ENCODE measurements around the gene KRTDAP.

The KRTDAP gene

GRCh38 chr19:35490364-35490763 lies at the start of gene KRTDAP:
TSS of gene KRTDAP (minus strand) at chr19:35490464. CDS start at chr19:35490442, 22 bp downstream.
- no peak for DNase-seq (ENCODE audit: low read depth, low spot score)
- H3K27ac ChIP-seq: no peak within 1 kb of the TSS

DNA sequence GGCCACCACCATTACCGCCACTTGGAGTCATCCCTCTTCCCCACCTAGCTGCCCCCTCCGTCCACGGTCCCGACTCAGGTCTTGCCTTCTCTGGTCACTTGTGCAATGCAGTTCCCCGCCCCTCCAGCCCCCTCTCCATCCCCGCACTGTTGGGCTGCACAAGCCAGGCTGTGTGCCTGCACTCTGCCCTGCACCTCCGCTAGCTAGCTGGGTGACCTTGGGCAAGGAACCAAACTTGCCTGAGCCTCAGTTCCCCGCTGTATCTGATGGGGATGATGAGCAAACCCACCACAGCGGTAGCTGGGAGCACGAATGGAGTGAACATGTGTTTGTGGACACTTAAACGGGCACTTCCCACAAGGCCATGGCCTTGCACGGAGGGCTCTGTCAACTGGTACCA lies 49.6 kb upstream of the KRTDAP start:
- no peak for DNase-seq (ENCODE audit: low read depth, low spot score)
- no peak overlapping the region for H3K27ac ChIP-seq

DNA sequence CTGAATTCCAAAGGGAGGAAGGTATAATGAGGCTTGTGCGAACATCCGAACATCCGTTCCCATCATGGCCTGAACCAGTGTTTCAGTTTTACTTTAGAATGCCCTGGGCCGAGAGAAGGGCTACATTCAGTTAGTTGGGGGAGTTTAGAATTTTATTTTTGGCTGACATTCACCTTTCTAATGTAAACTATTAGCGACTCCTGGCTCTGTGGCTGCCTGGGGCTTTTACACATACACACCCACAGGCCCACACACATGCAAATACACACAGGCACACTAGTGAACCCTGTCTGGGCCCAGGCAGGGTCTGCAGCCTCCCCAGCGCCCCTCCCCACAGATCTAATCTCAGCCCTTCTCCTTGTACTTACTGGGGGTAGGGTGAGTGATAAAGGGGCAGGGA lies 49.0 kb upstream of the KRTDAP start:
- DNase-seq (ENCODE audit: low read depth, low spot score): no peak
- no peak overlapping the region for H3K27ac ChIP-seq

DNA sequence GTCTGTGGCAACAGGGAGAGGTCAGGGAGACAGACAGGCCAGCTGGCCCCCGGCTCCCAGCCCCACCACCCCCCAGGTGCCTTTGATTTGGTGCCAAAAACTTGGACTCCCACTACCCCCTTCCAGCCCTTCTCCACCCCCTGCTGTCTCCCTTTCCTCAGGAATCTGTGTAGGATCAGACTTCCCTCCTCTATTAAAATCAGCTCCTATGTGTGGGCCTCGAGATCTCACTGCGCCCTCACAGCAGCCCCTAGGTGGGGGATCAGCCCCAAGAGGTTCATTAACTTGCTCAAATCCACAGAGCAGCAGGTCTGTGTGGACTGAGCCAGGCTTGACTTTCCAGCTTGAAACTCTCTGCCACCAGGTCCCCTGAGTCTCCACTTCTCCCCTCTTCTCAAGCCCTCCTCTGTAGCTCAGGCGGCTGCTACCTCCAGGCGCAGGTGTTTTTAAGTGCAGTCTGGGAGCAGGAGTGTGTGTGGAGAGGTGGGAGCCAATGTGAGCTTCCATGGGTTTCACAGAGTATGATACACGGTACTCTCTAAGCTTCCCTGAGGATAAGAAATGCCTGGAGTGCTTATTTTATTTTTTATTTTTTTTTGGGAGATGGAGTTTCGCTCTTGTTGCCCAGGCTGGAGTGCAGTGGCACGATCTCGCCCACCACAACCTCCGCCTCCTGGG lies 44.7 kb upstream of the KRTDAP start:
- DNase-seq (ENCODE audit: low read depth, low spot score): no peak
- H3K27ac ChIP-seq: no peak overlapping the region

- no peak for DNase-seq (ENCODE audit: low read depth, low spot score)
- H3K27ac ChIP-seq: no peak overlapping the region
Measured at GRCh38 chr19:35533822-35534392, 43.6 kb upstream of the KRTDAP start.

- DNase-seq (ENCODE audit: low read depth, low spot score): no peak
- no peak within 1 kb of the TSS for H3K27ac ChIP-seq
Measured at GRCh38 chr19:35533201-35533821, 43.0 kb upstream of the KRTDAP start, which contains the start of gene GAPDHS. TSS of gene GAPDHS (plus strand) at chr19:35533456. CDS start at chr19:35533528, 72 bp downstream.

DNA sequence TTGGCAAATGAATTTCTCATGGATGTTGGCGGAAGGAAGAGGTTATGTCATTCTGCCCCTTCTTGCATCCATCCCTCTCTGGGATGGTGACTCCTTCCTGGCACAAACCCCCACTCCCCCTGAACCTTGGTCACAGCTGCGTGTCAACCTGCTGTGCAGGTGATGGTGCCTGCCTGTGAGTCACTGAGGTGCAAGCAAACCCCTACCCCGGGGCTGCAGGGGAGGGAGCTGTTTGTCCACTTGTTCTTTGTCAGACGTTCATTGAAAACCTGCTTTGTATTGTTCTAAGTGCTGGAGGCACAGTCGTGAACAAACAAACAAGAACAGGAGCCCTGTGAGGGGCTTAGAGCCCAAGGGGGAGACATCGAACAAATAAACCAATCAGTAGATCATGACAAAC lies 41.0 kb upstream of the KRTDAP start:
- peak overlapping the region; percentile 35 for H3K27ac ChIP-seq
- DNase-seq (ENCODE audit: low read depth, low spot score): no peak

GRCh38 chr19:35529241-35530218 lies 39.3 kb upstream of the KRTDAP start:
- no peak for DNase-seq (ENCODE audit: low read depth, low spot score)
- H3K27ac ChIP-seq: peak overlapping the region; percentile 35

GRCh38 chr19:35528218-35529038 lies 38.2 kb upstream of the KRTDAP start, which contains the start of gene SBSN:
TSS of gene SBSN (minus strand) at chr19:35528311. CDS start at chr19:35528281, 30 bp downstream.
- H3K27ac ChIP-seq: peak within 1 kb of the TSS; percentile 35
- DNase-seq (ENCODE audit: low read depth, low spot score): peak; percentile 59

- DNase-seq (ENCODE audit: low read depth, low spot score): no peak
- H3K27ac ChIP-seq: no peak overlapping the region
Measured at GRCh38 chr19:35525873-35526272, 35.6 kb upstream of the KRTDAP start.

GRCh38 chr19:35524181-35524837 lies 34.0 kb upstream of the KRTDAP start:
- H3K27ac ChIP-seq: no peak overlapping the region
- no peak for DNase-seq (ENCODE audit: low read depth, low spot score)

DNA sequence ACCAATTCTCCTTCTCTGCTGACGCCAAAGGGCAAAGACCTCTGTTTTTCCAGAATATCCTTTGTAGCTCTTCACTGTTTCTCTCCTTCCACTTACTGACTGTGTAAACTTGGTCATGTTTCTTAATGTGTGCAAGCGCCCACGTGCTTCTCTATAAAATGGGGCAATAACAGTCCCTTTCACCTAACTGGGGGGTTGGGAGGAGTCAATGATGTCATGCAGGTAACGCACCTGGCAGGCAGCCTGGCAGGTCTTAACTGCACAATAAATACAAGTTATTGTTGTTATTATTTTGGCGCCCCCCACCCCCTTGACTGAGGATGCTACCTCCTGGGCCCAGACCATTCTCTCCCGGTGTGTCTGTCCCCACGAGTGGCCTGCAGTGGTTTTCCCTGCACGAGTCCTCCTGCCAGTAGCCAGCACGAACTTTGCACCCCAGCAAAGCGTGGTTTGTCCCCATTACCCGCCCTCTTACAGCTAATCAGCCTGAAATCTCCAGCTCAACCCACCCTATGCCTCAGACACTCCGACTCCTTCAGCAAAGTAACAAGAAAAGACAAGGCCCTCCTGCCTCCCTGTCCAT lies 32.6 kb upstream of the KRTDAP start:
- no peak overlapping the region for H3K27ac ChIP-seq
- DNase-seq (ENCODE audit: low read depth, low spot score): no peak

DNA sequence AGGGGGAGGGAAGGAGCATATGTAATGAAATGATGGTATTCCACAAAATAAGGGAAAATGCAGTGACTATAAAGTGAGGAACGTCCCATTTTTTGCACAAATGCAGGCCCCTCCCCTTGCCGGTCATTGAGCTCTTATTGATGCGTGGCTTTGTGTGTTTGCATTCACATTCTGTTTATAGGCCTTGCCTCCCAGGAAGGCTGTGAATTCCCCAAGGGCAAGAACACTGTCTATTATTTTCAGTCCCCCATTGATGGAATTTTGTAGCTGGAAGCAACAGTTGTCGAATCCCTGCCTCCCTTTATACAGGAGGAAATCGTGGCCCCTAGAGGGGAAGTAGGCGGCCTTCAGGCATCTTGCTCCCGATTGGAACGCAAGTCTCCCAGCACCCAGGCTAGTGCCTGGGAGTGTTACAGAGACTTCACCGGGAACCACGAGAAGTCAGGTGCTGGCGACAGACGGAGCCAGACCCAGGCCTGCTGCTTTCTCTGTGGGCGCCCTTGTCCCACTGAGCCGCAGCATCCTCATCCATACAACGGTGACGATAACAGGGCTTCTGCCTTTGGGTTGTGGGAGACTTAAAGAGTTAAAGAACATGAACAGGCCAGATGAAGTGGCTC lies 31.0 kb upstream of the KRTDAP start:
- DNase-seq (ENCODE audit: low read depth, low spot score): no peak
- no peak overlapping the region for H3K27ac ChIP-seq

- DNase-seq (ENCODE audit: low read depth, low spot score): peak; percentile 90
- peak overlapping the region; percentile 86 for H3K27ac ChIP-seq
Measured at GRCh38 chr19:35519291-35519690, 29.0 kb upstream of the KRTDAP start.

DNA sequence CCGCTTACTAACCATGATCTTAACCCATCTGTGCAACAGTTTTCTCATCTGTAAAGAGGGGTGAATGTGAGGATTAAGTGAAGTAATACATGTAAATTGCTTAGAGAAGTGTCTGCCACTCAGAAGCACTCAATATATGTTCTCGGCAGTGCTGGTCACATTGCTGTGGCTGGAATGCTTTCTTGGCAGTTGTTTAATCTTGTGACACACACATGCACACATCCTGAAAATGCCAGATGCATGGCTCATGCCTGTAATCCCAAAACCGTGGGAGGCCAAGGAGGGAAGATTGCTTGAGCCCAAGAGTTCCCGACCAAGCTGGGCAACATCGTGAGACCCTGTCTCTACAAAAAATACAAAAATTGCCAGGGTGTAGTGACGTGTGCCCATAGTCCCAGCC lies 28.0 kb upstream of the KRTDAP start:
- peak; percentile 68 for DNase-seq (ENCODE audit: low read depth, low spot score)
- H3K27ac ChIP-seq: peak overlapping the region; percentile 86

- no peak for DNase-seq (ENCODE audit: low read depth, low spot score)
Measured at GRCh38 chr19:35517342-35517741, 27.1 kb upstream of the KRTDAP start.

DNA sequence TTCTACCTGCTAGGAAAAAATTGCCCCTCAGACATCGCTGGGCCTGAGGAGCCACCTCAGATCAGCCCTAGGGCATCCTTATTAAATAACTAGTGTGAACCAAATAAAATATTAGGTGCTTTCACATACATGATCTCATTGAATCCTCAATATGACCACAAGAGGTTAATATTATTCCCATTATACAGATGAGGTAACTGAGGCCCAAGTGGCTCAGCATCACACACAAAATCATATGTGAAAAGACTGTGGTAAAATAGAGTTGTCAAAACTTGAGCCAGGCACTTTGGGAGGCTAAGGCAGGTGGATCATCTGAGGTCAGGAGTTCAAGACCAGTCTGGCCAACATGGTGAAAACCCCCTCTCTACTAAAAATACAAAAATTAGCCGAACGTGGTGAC lies 26.0 kb upstream of the KRTDAP start:
- DNase-seq (ENCODE audit: low read depth, low spot score): no peak
- H3K27ac ChIP-seq: peak overlapping the region; percentile 86

More at GRCh38 chr19:35517342-35517741, 27.1 kb upstream of the KRTDAP start:
- peak overlapping the region; percentile 86 for H3K27ac ChIP-seq

DNA sequence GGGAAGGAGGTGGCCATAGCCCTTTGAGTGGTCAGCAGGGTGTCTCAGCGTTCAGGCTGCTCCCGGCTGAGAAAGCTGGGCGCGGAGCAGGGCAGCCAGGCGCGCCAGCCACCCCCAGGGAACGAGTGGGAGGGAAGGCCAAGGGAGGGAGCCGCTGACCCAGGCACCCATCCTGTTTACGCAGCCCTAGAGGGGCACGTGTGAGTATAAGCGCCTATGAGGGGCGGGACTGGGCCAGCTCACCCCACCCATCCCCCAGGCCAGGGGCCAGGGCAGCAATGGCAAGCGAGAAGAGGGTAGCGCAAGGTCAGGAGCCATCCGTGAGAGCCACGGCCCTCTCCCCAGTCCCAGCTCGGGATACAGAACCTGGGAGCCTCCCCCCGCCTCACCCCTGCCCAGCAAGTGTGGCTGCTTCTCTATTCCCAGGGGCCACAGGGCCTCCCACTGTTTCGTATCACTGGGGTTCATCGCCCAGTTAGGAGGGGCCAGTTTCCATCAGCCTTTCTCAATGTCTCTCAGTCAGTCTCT lies 24.1 kb upstream of the KRTDAP start:
- no peak for DNase-seq (ENCODE audit: low read depth, low spot score)
- H3K27ac ChIP-seq: peak overlapping the region; percentile 62

Measured in epithelial cell of prostate (primary cell).